ENCODE measurements around the gene TFRC.

GRCh38 chr3:196120291-196120951 lies 38.5 kb upstream of the TFRC start:
- TF ChIP-seq CTCF (conservative IDR thresholded peaks at IDR 0.05; ENCODE audit: low read length) (no peak), EZH2phosphoT487 (IDR thresholded peaks at IDR 0.05; ENCODE audit: borderline replicate concordance) (no peak)
